PC-9 (cell line): ENCODE measurements around the gene SNCAIP. TPM values are rescaled to one million over a fixed set of nuclear protein-coding genes. Genes with fewer than 3 reads are reported as not detected.

Experiments used
- BruUV-seq: library from RNA; stranded (reverse); fragments of 400-500 nt; replicated peaks from 2 replicates; lab custom pipeline; 2021; lab: Mats Ljungman, UMichigan
- CTCF ChIA-PET: fragments of 300-600 bp; sonication (Branson Sonifier 250); formaldehyde crosslinking; loops from one replicate; lab custom pipeline; 2022; ENCODE audit warnings: antibody characterized with exemption; lab: Charles Lee
- POLR2A ChIA-PET: fragments of 300-600 bp; sonication (Branson Sonifier 250); formaldehyde crosslinking; loops from one replicate; lab custom pipeline; 2022; ENCODE audit warnings: antibody characterized with exemption; ENCODE audit not compliant: unreplicated experiment; lab: Charles Lee
- DNase-seq, 2 experiments: peaks; one replicate each; pipeline versions ENCODE4 v3.0.0 to v3.0.0-alpha.2; 2015 to 2022; ENCODE audit warnings: mixed read lengths in 1 of 2
- H2AFZ ChIP-seq: fragments of 200-600 bp; sonication (generic); 2 replicates; pipeline ENCODE4 v1.8.1; 2017; ENCODE audit warnings: antibody characterized with exemption
- H3F3A ChIP-seq: fragments of 200-600 bp; sonication (generic); 2 replicates; pipeline ENCODE4 v1.8.1; 2017; ENCODE audit warnings: antibody characterized with exemption, mild to moderate bottlenecking, low read depth; ENCODE audit not compliant: insufficient read depth
- H3K27ac ChIP-seq: fragments of 200-600 bp; sonication (generic); 2 replicates; pipeline ENCODE4 v1.6.1; 2016; ENCODE audit warnings: mixed run types
- H3K27me3 ChIP-seq: fragments of 200-600 bp; sonication (generic); 2 replicates; pipeline ENCODE4 v1.6.1; 2016; ENCODE audit warnings: low read depth, mixed run types; ENCODE audit not compliant: insufficient read depth
- H3K36me3 ChIP-seq: fragments of 200-600 bp; sonication (generic); 2 replicates; pipeline ENCODE4 v1.6.1; 2016; ENCODE audit warnings: low read depth, mixed run types
- H3K4me1 ChIP-seq: fragments of 200-600 bp; sonication (generic); replicated peaks from 2 replicates; pipeline ENCODE4 v1.6.1; 2016; ENCODE audit warnings: mixed run types; ENCODE audit not compliant: insufficient read depth
- H3K4me2 ChIP-seq: fragments of 200-600 bp; sonication (generic); 2 replicates; pipeline ENCODE4 v1.6.1; 2017; ENCODE audit warnings: mixed run types
- H3K4me3 ChIP-seq: fragments of 200-600 bp; sonication (generic); 2 replicates; pipeline ENCODE4 v1.6.1; 2016; ENCODE audit warnings: mixed run types
- H3K79me2 ChIP-seq: fragments of 200-600 bp; sonication (generic); 2 replicates; pipeline ENCODE4 v1.6.1; 2017; ENCODE audit warnings: low read depth, mixed run types
- H3K9me2 ChIP-seq: fragments of 200-600 bp; sonication (generic); 2 replicates; pipeline ENCODE4 v1.8.1; 2017; ENCODE audit warnings: mild to moderate bottlenecking; ENCODE audit not compliant: insufficient read depth
- H3K9me3 ChIP-seq: fragments of 200-600 bp; sonication (generic); 2 replicates; pipeline ENCODE4 v1.8.1; 2016; ENCODE audit warnings: low read depth; ENCODE audit not compliant: insufficient read depth
- H4K20me1 ChIP-seq: fragments of 200-600 bp; sonication (generic); 2 replicates; pipeline ENCODE4 v1.8.1; 2017; ENCODE audit not compliant: insufficient read depth
- CTCF ChIP-seq: fragments of 200-600 bp; sonication (generic); conservative IDR thresholded peaks from 2 replicates; pipeline ENCODE4 v1.6.1; 2017; ENCODE audit warnings: mixed run types, antibody characterized with exemption, mild to moderate bottlenecking, moderate library complexity
- EZH2 ChIP-seq: fragments of 200-600 bp; sonication (generic); IDR thresholded peaks from 2 replicates; pipeline ENCODE4 v1.8.0; 2017; ENCODE audit warnings: antibody characterized with exemption, low read depth
- intact Hi-C: fragments of 100-400 bp; cut with micrococcal nuclease; formaldehyde crosslinking; loops from one replicate; pipeline ENCODE4 v1.10.0; 2022; ENCODE audit not compliant: unreplicated experiment
- total RNA-seq: library from RNA; stranded (reverse); gene quantifications from 2 replicates; pipeline ENCODE4 v1.2.3, GENCODE V29; 2021

SNCAIP gene
- total RNA-seq, 1 experiment from 2014 or later = not detected

- Histone ChIP-seq H3K4me3 (no peak overlapping the region), H3K9me2 (no peaks in the 10 kb centered on the region), H3K36me3 (no peaks in the 10 kb centered on the region), H3K79me2 (no peaks in the 10 kb centered on the region), H3K27me3 (no peaks in the 10 kb centered on the region), H3K9me3 (no peaks in the 10 kb centered on the region), H3K4me1 (no peaks in the 10 kb centered on the region), H3K27ac (no peak overlapping the region), H2AFZ (no peak overlapping the region), H3K4me2 (no peak overlapping the region), H4K20me1 (no peaks in the 10 kb centered on the region; the same call in 1 of the 2 replicates), H3F3A (no peaks in the 10 kb centered on the region)
- intact Hi-C loops = no loop called here
- TF ChIP-seq EZH2 (no peak), CTCF (no peak)
- DNase-seq = no peak
- ChIA-PET CTCF (no interaction called here), POLR2A (no interaction called here)
- no TSS peak for BruUV-seq
Observed at GRCh38 chr5:122315521-122315920, 3.5 kb downstream of the SNCAIP start.

- no TSS peak for BruUV-seq
- POLR2A ChIA-PET = no interaction called here
- Histone ChIP-seq H3K27me3 (no peaks in the 10 kb centered on the region), H3K36me3 (no peaks in the 10 kb centered on the region), H4K20me1 (no peaks in the 10 kb centered on the region; the same call in 1 of the 2 replicates), H3F3A (no peaks in the 10 kb centered on the region), H3K4me1 (no peaks in the 10 kb centered on the region), H3K4me3 (no peak overlapping the region), H3K79me2 (no peaks in the 10 kb centered on the region), H2AFZ (no peak overlapping the region), H3K9me3 (no peaks in the 10 kb centered on the region), H3K9me2 (no peaks in the 10 kb centered on the region; the same call in 1 of the 2 replicates), H3K27ac (no peak overlapping the region), H3K4me2 (no peak overlapping the region)
- intact Hi-C loops = no loop called here
- CTCF ChIA-PET = no interaction called here
- no peak for DNase-seq
- TF ChIP-seq EZH2 = no peak
- TF ChIP-seq CTCF = no peak
Observed at GRCh38 chr5:122316656-122317055, 4.6 kb downstream of the SNCAIP start.

- Histone ChIP-seq H3K9me3 (no peaks in the 10 kb centered on the region), H3K27me3 (no peaks in the 10 kb centered on the region), H2AFZ (no peak overlapping the region), H3K4me1 (no peaks in the 10 kb centered on the region), H3K9me2 (no peaks in the 10 kb centered on the region; the same call in 1 of the 2 replicates), H3K36me3 (no peaks in the 10 kb centered on the region), H3K79me2 (no peaks in the 10 kb centered on the region), H3K27ac (no peak overlapping the region), H4K20me1 (peaks cover 4% of the 10 kb centered on the region; the same call in 1 of the 2 replicates), H3K4me2 (no peak overlapping the region), H3K4me3 (no peak overlapping the region), H3F3A (no peaks in the 10 kb centered on the region)
- POLR2A ChIA-PET = no interaction called here
- CTCF ChIA-PET = no interaction called here
- TF ChIP-seq EZH2 (no peak), CTCF (no peak)
- intact Hi-C loops = no loop called here
- no TSS peak for BruUV-seq
- DNase-seq = no peak
Observed at GRCh38 chr5:122319897-122320296, 7.9 kb downstream of the SNCAIP start.
